AG04450 (cell line): ENCODE data around the gene ATP11A. TPM values are rescaled to one million over a fixed set of nuclear protein-coding genes. Genes with fewer than 3 reads are reported as not detected.

Experiments
- CTCF ChIA-PET: fragments of 300-600, 350-600 bp; formaldehyde crosslinking; extraction: SDS; loops from one replicate; lab custom pipeline; 2022; ENCODE audit warnings: antibody characterized with exemption, inconsistent platforms; lab: Charles Lee
- POLR2A ChIA-PET: fragments of 350-600 bp; formaldehyde crosslinking; extraction: SDS; loops from one replicate; lab custom pipeline; 2021; ENCODE audit warnings: antibody characterized with exemption, inconsistent platforms; lab: Yijun Ruan, JAX
- DNase-seq: peaks from one replicate; pipeline ENCODE4 v3.0.0-alpha.2; 2011; ENCODE audit warnings: low read depth, low spot score
- H3K27ac ChIP-seq: one replicate; pipeline ENCODE4 v1.5.1; 2012; ENCODE audit warnings: low read depth, low read length, control low read depth
- H3K27me3 ChIP-seq: one replicate; pipeline ENCODE4 v1.6.0; 2012; ENCODE audit warnings: low read length; ENCODE audit not compliant: control insufficient read depth, insufficient read depth
- H3K4me3 ChIP-seq: 2 replicates; pipeline ENCODE4 v1.5.1; 2011; ENCODE audit warnings: mild to moderate bottlenecking, low read depth, low read length, control low read depth
- H3K9me3 ChIP-seq: 2 replicates; pipeline ENCODE4 v1.5.1; 2012; ENCODE audit warnings: low read length; ENCODE audit not compliant: control insufficient read depth, insufficient read depth
- CTCF ChIP-seq: IDR thresholded peaks from 2 replicates; pipeline ENCODE4 v1.5.1; 2011; ENCODE audit warnings: low read depth, low read length, control low read depth, inconsistent platforms
- polyA plus RNA-seq: library from polyadenylated mRNA; depleted of rRNA; stranded (reverse); fragments of >200 nt; gene quantifications from 2 replicates; pipeline ENCODE4 v1.2.3, GENCODE V29; 2011

Gene ATP11A
- polyA plus RNA-seq, 1 experiment: 5.8 TPM

- Histone ChIP-seq H3K27ac (no peak overlapping the region), H3K4me3 (no peak overlapping the region), H3K27me3 (peaks cover 37% of the 10 kb centered on the region), H3K9me3 (no peaks in the 10 kb centered on the region; the same call in 1 of the 2 replicates)
- TF ChIP-seq CTCF: no peak
- ChIA-PET CTCF (no interaction called here), POLR2A (no interaction called here)
- no peak for DNase-seq
Measured at GRCh38 chr13:112888238-112889111, 198.6 kb downstream of the ATP11A start.

- ChIA-PET CTCF (no interaction called here), POLR2A (no interaction called here)
- TF ChIP-seq CTCF: no peak
- no peak overlapping the region for H3K27ac ChIP-seq
- no peak overlapping the region for H3K4me3 ChIP-seq
- peaks cover 41% of the 10 kb centered on the region for H3K27me3 ChIP-seq
- H3K9me3 ChIP-seq: no peaks in the 10 kb centered on the region; the same call in 1 of the 2 replicates
- DNase-seq: no peak
Measured at GRCh38 chr13:112889351-112890290, 199.8 kb downstream of the ATP11A start.

GRCh38 chr13:112890316-112891145, 200.7 kb downstream of the ATP11A start:
- CTCF ChIA-PET: no interaction called here
- peaks cover 50% of the 10 kb centered on the region for H3K27me3 ChIP-seq
- H3K9me3 ChIP-seq: no peaks in the 10 kb centered on the region; the same call in 1 of the 2 replicates

More at GRCh38 chr13:112890316-112891145, 200.7 kb downstream of the ATP11A start:
- Histone ChIP-seq H3K27ac (no peak overlapping the region), H3K4me3 (no peak overlapping the region)
- no peak for DNase-seq
- TF ChIP-seq CTCF: no peak
- POLR2A ChIA-PET: no interaction called here
